GM18498 (cell line): ENCODE results near the gene PRR16.

Source experiments
- ATAC-seq: cut with Tn5 transposase; IDR thresholded peaks from one replicate; pipeline ENCODE4 v1.9.1; 2021; ENCODE audit warnings: mild to moderate bottlenecking, moderate library complexity; ENCODE audit not compliant: unreplicated experiment

The PRR16 gene

GRCh38 chr5:120564013-120564412, 99.9 kb downstream of the PRR16 start:
- ATAC-seq, result no peak

DNA sequence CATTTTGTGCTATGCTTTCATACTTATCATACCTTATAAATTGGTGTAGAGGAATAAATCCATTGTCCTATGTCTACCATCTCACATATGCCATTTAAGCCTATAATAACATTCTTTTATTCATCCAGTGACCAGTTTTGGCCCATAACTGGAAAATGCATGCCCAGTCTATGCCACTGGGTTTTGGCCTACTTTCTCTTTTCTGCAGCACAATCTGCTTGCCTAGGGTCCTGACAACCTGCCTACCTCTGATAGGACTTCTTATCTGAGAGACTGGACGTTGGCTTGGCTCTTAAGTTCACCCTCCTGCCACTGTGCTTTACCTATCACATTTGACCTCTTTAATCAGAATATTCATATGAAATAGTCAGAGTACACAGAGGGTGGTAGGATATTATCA, 103.0 kb downstream of the PRR16 start:
- ATAC-seq, result no peak

DNA sequence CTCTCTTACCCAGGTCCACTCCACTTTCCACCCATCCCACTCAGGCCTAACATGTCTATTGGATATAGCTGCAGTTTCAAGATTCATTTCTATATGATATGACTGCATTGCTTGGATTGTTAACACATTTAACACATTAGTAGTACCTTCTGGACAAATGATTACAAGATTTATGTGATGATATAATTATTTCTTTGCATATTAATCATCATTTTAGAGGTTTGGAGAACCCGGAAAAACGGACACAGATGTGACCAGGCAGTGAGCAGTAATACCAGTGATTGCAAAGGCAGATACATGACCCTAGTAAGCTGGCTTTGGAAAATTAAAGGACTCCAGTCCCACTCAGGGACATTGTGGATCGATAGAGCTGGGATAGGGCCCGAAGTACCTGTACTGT, 103.8 kb downstream of the PRR16 start:
- ATAC-seq, result no peak

DNA sequence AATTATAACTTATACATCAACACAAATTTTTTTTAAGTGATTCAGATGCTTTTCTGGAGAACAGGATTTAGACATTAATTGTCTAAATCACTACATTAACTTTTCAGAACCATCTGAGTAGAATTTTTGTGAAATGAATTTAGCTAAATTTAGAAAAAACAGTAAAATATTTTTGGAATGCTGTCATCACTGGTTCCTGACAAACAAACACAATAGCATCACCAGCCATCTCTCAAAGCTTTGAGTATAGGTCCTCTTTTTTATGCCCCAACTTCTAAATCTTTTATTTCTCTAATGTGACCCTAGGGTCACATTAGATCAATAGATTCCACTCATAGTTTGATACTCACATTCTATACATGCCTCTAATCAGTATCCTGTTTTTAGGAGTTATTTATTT, 104.6 kb downstream of the PRR16 start:
- no peak for ATAC-seq

GRCh38 chr5:120576588-120576987, 112.5 kb downstream of the PRR16 start:
- ATAC-seq, result no peak

DNA sequence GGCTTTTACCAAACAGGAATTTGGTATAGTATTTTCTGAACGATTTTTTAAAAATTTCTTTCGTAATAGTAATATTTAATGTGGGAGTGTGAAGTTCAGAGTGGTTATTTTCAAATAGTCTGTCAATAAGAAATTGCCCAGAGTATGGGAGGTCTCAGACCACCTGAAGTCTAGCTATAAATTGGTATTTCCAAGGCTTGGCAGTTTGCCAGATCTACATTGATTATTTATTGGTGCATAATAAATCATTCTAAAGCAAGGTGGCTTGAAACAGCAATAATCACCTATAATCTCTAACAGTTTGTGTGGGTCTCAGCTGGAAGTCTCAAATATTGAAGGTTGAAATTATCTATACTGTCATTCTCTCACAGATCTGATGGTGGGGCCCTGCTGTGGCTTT, 118.5 kb downstream of the PRR16 start:
- ATAC-seq, result no peak

- ATAC-seq, result no peak
These were observed 122.5 kb downstream of the PRR16 start for GRCh38 chr5:120586646-120587045.

- no peak for ATAC-seq
These were observed 127.8 kb downstream of the PRR16 start for GRCh38 chr5:120591911-120592310.

- ATAC-seq, result no peak
These were observed 135.5 kb downstream of the PRR16 start for GRCh38 chr5:120599576-120599975.

DNA sequence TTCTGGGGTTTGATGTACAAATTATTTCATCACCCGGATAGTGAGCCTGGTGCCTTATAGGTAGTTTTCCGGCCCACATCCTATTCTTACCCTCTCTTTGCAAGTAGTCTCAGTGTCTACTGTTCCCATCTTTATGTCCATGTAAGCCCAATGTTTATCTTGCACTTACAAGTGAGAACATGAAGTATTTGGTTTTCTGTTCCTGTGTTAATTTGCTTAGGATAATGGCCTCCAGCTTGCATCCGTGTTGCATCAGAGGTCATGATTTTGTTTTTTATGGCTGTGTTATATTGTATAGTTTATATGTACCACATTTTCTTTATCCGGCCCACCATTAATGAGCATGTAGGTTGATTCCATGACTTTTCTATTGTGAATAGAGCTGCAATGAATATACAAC, 136.5 kb downstream of the PRR16 start:
- ATAC-seq, result no peak

DNA sequence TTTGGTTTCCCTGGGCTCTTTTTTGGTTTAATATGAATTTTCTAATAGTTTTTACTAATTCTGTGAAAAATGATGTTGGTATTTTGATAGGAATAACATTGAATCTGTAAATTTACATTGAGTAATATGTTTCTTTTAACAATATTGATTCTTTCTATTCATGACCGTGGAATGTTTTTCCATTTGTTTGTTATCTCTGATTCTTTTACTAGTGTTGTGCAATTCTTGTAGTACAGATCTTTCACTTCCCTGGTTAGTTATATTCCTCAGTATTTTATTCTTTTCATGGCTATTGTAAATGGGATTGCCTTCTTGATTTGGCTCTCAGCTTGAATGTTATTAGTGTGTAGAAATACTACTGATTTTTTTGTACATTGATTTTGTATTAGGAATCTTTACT, 137.9 kb downstream of the PRR16 start:
- no peak for ATAC-seq

- no peak for ATAC-seq
These were observed 140.8 kb downstream of the PRR16 start for GRCh38 chr5:120604884-120605283.

DNA sequence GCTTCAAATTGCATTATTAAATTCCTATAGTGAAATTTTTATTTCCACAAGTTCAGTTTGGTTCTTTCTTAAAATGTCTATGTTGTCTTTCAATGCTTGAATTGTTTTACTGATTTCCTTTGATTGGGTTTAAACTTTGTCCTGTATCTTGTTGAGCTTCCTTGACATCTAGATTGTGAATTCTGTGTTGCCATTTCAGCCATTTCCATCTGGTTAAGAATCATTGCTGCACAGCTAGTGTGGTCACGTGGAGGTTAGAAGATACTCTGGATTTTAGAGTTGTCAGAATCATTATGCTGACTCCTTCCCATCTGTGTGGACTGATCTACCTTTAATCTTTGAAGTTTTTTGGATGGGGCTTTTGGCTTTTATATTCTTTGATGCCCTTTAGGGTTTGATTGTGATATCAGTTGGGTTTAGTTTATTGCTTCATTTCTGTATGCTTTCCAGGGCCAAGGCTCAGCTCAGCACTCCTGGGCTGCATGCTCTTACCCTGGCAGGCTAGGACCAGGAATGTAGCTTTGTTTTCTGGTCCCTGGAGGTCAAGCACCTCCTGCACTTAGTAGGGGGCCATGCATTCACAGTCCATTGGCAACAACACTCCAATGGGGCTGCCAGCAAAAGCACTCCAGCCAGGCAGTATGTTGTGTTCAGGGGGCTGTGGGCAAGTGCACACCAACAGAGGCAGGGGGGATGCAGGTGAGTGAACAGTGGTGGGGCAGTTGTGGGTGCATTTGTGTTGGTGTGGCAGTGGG, 141.4 kb downstream of the PRR16 start:
- ATAC-seq, result no peak

DNA sequence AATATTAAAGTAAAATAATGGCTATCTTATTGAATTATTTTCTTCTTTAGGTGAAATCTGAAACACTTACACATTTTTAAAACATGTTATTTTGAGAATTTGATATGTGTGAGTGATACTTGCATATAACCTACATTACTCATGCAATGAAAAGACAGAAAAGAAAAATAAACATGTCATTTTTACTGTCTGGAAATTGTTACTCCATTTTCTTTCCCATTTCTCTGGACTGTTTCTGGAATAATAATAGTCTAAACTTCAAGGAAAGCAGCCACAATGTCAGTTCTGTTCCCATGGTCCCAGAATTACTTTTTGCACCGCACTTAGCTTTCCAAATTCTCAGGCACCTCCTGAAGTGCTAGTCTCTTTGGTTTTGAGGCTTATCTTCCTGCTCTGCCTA, 145.5 kb downstream of the PRR16 start:
- no peak for ATAC-seq

GRCh38 chr5:120610145-120610544, 146.0 kb downstream of the PRR16 start:
- ATAC-seq, result no peak

DNA sequence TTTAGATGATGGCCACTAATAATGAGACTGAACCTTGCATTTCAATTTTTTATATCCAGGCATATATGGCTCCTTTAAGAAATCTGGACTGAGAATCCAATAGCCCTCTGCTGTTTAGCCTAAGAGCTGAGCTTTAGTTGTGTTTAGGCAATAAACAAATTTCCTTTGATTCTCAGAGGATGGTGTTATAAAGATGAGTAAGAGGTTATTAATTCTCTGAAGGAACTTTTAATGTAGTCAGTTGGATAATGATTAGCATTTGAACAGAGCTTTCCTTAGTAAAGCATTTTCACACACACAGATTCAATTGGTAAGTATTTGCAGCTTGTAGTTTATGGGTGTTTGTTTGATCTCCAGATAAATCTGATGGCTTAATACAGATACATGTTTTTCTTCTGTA, 149.6 kb downstream of the PRR16 start:
- ATAC-seq, result no peak

- no peak for ATAC-seq
These were observed 150.6 kb downstream of the PRR16 start for GRCh38 chr5:120614531-120615180.

- no peak for ATAC-seq
These were observed 152.0 kb downstream of the PRR16 start for GRCh38 chr5:120615967-120616645.

GRCh38 chr5:120621339-120621738, 157.2 kb downstream of the PRR16 start:
- ATAC-seq, result no peak

DNA sequence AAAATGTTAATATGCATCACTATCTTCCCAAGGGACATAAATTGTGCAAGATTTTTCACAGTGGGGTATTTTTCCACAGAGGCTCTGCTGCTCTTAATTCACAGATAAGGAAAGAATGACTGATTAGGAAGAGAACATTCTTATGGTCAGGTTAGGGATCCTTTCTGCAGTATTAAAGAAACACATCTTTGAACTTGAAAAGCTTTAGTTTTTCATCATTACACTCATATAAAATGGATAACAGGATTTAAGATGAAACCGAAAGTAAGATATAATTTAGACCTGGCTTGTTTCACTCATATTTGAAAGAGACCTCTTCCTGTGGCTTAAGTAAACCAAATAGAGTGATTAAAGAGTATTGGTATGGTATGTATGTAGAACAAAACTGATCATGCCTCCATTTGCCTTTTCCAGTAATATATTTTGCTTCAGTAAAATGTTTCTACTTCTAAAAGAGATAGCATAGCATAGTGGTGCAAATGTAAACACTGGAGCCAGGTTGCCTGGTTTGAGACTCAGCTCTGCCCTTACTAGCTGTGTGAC, 160.0 kb downstream of the PRR16 start:
- ATAC-seq, result no peak

DNA sequence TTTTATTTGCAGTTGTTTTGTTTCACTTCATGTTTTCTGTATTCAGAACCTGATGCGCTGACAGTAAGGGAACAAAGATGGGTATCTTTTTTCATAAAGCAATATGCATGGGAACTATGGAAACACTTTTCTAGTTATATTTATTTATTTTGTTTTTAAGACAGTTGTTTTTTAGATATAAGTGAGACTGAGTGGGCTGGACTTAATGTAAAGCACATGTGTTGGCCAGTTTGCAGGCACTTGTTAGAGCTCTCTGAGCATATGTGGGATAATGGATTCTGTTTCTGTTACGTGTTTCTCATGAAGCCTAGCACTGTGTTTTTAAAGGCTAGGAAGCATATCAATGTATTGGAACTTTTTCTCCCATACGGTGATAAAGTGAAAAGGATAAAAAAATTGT, 164.1 kb downstream of the PRR16 start:
- ATAC-seq, result no peak

- no peak for ATAC-seq
These were observed 166.4 kb downstream of the PRR16 start for GRCh38 chr5:120630550-120630949.
